ENCODE data around the gene NLRP4. TPM values are rescaled to one million over a fixed set of nuclear protein-coding genes. Genes with fewer than 3 reads are reported as not detected.

Gene NLRP4
- total RNA-seq, 1 donor from 2014 or later, result not detected

GRCh38 chr19:55838251-55838650 lies 1.9 kb downstream of the NLRP4 start:
- Histone ChIP-seq H3K9me3 (no peaks in the 10 kb centered on the region), H3K27me3 (no peaks in the 10 kb centered on the region), H3K4me3 (no peak overlapping the region), H3K27ac (no peak overlapping the region), H3K36me3 (no peaks in the 10 kb centered on the region), H3K4me1 (no peaks in the 10 kb centered on the region)
- TF ChIP-seq, protein P1, sequence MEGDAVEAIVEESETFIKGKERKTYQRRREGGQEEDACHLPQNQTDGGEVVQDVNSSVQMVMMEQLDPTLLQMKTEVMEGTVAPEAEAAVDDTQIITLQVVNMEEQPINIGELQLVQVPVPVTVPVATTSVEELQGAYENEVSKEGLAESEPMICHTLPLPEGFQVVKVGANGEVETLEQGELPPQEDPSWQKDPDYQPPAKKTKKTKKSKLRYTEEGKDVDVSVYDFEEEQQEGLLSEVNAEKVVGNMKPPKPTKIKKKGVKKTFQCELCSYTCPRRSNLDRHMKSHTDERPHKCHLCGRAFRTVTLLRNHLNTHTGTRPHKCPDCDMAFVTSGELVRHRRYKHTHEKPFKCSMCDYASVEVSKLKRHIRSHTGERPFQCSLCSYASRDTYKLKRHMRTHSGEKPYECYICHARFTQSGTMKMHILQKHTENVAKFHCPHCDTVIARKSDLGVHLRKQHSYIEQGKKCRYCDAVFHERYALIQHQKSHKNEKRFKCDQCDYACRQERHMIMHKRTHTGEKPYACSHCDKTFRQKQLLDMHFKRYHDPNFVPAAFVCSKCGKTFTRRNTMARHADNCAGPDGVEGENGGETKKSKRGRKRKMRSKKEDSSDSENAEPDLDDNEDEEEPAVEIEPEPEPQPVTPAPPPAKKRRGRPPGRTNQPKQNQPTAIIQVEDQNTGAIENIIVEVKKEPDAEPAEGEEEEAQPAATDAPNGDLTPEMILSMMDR (IDR thresholded peaks at IDR 0.05), result no peak
- no peak for DNase-seq (ENCODE audit: low spot score in 2 of 2)
- intact Hi-C loops (cut with DNase I), result no loop called here

DNA sequence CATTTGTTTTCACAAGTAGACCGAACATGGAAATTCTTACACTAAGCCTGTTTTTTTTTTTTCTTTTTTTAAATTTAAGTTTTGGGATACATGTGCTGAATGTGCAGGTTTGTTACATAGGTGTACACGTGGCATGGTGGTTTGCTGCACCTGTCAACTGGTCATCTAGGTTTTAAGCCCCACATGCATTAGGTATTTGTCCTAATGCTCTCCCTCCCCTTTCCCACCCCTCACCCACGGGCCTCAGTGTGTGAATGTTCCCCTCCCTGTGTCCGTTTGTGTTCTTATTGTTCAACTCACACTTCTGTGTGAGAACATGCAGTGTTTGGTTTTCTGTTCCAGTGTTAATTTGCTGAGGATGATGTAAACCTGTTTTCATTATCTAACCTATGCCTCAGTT lies 2.6 kb downstream of the NLRP4 start:
- no peak overlapping the region for H3K4me3 ChIP-seq
- H3K4me1 ChIP-seq, result no peaks in the 10 kb centered on the region
- no peaks in the 10 kb centered on the region for H3K36me3 ChIP-seq
- intact Hi-C loops (cut with DNase I), result no loop called here
- DNase-seq (ENCODE audit: low spot score in 2 of 2), result no peak
- no peak overlapping the region for H3K27ac ChIP-seq
- TF ChIP-seq, protein P1 (IDR thresholded peaks at IDR 0.05), result no peak
- no peaks in the 10 kb centered on the region for H3K27me3 ChIP-seq
- no peaks in the 10 kb centered on the region for H3K9me3 ChIP-seq

DNA sequence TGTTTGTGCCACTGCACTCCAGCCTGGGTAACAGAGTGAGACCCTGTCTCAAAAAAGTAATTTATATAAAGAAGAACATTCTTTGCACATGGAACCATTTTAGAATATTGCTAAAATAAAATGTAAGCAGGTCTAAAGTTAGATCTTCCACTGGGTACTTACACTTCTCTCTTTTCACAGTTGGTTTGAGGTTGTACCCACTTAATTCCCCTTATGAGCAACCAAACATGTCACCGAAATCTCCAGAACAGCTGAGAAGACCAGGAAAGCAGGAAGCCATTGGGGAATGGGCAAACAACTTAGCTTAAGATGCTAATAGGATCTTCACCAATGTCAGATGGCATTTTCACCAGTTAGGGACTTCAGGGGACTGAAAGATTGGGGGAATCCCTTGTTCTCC lies 18.8 kb downstream of the NLRP4 start:
- Histone ChIP-seq H3K9me3 (no peaks in the 10 kb centered on the region), H3K4me1 (no peaks in the 10 kb centered on the region), H3K4me3 (no peak overlapping the region), H3K27me3 (no peaks in the 10 kb centered on the region), H3K27ac (no peak overlapping the region), H3K36me3 (no peaks in the 10 kb centered on the region)
- TF ChIP-seq, protein P1 (IDR thresholded peaks at IDR 0.05), result no peak
- DNase-seq (ENCODE audit: low spot score in 2 of 2), result no peak
- intact Hi-C loops (cut with DNase I), result no loop called here

DNA sequence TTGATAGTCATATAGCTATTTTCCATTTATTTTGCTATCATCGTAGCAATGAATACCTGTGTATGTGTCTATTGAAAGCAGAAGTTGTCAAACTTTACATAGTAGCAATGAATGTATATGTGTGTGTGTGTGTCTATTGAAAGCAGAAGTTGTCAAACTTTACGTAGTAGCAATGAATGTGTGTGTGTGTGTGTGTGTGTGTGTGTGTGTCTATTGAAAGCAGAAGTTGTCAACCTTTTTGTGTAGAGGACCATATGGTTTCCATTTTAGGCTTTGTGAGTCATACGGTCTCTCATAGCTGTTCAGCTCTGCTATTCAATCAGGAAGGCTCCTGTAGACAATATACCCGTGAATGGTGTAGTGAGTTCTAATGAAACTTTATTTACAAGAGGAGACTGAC lies 20.8 kb downstream of the NLRP4 start:
- no peaks in the 10 kb centered on the region for H3K4me1 ChIP-seq
- H3K36me3 ChIP-seq, result no peaks in the 10 kb centered on the region
- no peaks in the 10 kb centered on the region for H3K9me3 ChIP-seq
- H3K27me3 ChIP-seq, result no peaks in the 10 kb centered on the region
- DNase-seq (ENCODE audit: low spot score in 2 of 2), result no peak
- intact Hi-C loops (cut with DNase I), result no loop called here
- H3K4me3 ChIP-seq, result no peak overlapping the region
- TF ChIP-seq, protein P1 (IDR thresholded peaks at IDR 0.05), result no peak
- H3K27ac ChIP-seq, result no peak overlapping the region

DNA sequence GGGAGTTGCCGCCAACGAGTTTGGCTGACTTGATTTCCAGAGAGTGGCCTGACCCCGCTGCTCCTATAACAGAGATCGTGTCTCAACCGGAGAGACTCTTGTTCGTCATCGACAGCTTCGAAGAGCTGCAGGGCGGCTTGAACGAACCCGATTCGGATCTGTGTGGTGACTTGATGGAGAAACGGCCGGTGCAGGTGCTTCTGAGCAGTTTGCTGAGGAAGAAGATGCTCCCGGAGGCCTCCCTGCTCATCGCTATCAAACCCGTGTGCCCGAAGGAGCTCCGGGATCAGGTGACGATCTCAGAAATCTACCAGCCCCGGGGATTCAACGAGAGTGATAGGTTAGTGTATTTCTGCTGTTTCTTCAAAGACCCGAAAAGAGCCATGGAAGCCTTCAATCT lies 21.6 kb downstream of the NLRP4 start:
- intact Hi-C loops (cut with DNase I), result no loop called here
- H3K9me3 ChIP-seq, result no peaks in the 10 kb centered on the region
- no peak overlapping the region for H3K4me3 ChIP-seq
- H3K27ac ChIP-seq, result no peak overlapping the region
- DNase-seq (ENCODE audit: low spot score in 2 of 2), result no peak
- H3K36me3 ChIP-seq, result no peaks in the 10 kb centered on the region
- no peaks in the 10 kb centered on the region for H3K4me1 ChIP-seq
- no peaks in the 10 kb centered on the region for H3K27me3 ChIP-seq
- TF ChIP-seq, protein P1 (IDR thresholded peaks at IDR 0.05), result no peak

DNA sequence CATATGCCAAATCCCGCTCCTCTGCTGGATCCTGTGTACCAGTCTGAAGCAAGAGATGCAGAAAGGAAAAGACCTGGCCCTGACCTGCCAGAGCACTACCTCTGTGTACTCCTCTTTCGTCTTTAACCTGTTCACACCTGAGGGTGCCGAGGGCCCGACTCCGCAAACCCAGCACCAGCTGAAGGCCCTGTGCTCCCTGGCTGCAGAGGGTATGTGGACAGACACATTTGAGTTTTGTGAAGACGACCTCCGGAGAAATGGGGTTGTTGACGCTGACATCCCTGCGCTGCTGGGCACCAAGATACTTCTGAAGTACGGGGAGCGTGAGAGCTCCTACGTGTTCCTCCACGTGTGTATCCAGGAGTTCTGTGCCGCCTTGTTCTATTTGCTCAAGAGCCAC lies 22.1 kb downstream of the NLRP4 start:
- Histone ChIP-seq H3K27ac (no peak overlapping the region), H3K4me3 (no peak overlapping the region), H3K27me3 (no peaks in the 10 kb centered on the region), H3K4me1 (no peaks in the 10 kb centered on the region), H3K36me3 (no peaks in the 10 kb centered on the region), H3K9me3 (no peaks in the 10 kb centered on the region)
- intact Hi-C loops (cut with DNase I), result no loop called here
- TF ChIP-seq, protein P1 (IDR thresholded peaks at IDR 0.05), result no peak
- no peak for DNase-seq (ENCODE audit: low spot score in 2 of 2)
